Effector memory CD4-positive, alpha-beta T cell (primary cell): ENCODE data around the gene BBIP1.

Source experiments
- DNase-seq, 3 donors: peaks; one replicate each; pipeline ENCODE4 v3.0.0-alpha.2; 2020
- H3K27ac ChIP-seq: 2 replicates; pipeline ENCODE4 v1.7.0; 2013; ENCODE audit warnings: mild to moderate bottlenecking, low read length, moderate library complexity; ENCODE audit not compliant: insufficient read depth, poor library complexity, severe bottlenecking
- H3K27me3 ChIP-seq: replicated peaks from 2 replicates; pipeline ENCODE4 v1.7.0; 2013; ENCODE audit warnings: mild to moderate bottlenecking, low read length; ENCODE audit not compliant: insufficient read depth, control insufficient read depth, poor library complexity, severe bottlenecking
- H3K36me3 ChIP-seq: 2 replicates; pipeline ENCODE4 v1.7.0; 2013; ENCODE audit warnings: mild to moderate bottlenecking, low read length, moderate library complexity; ENCODE audit not compliant: control insufficient read depth, insufficient read depth
- H3K4me1 ChIP-seq: 2 replicates; pipeline ENCODE4 v1.7.0; 2013; ENCODE audit warnings: low read length, mild to moderate bottlenecking; ENCODE audit not compliant: control insufficient read depth, insufficient read depth, poor library complexity, severe bottlenecking
- H3K4me3 ChIP-seq: 2 replicates; pipeline ENCODE4 v1.7.0; 2013; ENCODE audit warnings: low read length, low read depth, mild to moderate bottlenecking; ENCODE audit not compliant: insufficient read depth, poor library complexity, severe bottlenecking
- H3K9me3 ChIP-seq: 2 replicates; pipeline ENCODE4 v1.7.0; 2013; ENCODE audit warnings: mild to moderate bottlenecking, low read length, moderate library complexity; ENCODE audit not compliant: control insufficient read depth
- total RNA-seq, 3 donors: gene quantifications; one replicate each; lab custom pipeline; 2026; lab: John Stamatoyannopoulos, UW

Gene BBIP1, protein sequence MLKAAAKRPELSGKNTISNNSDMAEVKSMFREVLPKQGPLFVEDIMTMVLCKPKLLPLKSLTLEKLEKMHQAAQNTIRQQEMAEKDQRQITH
- 15.0 to 27.3 (median 27.2) reads per million in 3 donors for total RNA-seq

GRCh38 chr10:110918643-110919348 lies at the start of gene BBIP1:
Gene BBIP1, minus strand, starts transcription at chr10:110919180. Its CDS starts 1,023 bp downstream, at chr10:110918157.
- no peak for DNase-seq
- peak within 1 kb of the TSS; percentile 100 for H3K27ac ChIP-seq
- H3K36me3 ChIP-seq: no peaks in the 10 kb centered on the region
- H3K9me3 ChIP-seq: no peaks in the 10 kb centered on the region
- H3K27me3 ChIP-seq: no peaks in the 10 kb centered on the region
- H3K4me1 ChIP-seq: no peaks in the 10 kb centered on the region
- peak within 1 kb of the TSS; percentile 96 for H3K4me3 ChIP-seq

- Histone ChIP-seq H3K27ac (no peak overlapping the region), H3K36me3 (peaks cover 7% of the 10 kb centered on the region), H3K27me3 (no peaks in the 10 kb centered on the region), H3K9me3 (no peaks in the 10 kb centered on the region), H3K4me3 (no peak overlapping the region), H3K4me1 (no peaks in the 10 kb centered on the region)
- DNase-seq: no peak
These were observed 48.7 kb upstream of the BBIP1 start for GRCh38 chr10:110967645-110968044.

DNA sequence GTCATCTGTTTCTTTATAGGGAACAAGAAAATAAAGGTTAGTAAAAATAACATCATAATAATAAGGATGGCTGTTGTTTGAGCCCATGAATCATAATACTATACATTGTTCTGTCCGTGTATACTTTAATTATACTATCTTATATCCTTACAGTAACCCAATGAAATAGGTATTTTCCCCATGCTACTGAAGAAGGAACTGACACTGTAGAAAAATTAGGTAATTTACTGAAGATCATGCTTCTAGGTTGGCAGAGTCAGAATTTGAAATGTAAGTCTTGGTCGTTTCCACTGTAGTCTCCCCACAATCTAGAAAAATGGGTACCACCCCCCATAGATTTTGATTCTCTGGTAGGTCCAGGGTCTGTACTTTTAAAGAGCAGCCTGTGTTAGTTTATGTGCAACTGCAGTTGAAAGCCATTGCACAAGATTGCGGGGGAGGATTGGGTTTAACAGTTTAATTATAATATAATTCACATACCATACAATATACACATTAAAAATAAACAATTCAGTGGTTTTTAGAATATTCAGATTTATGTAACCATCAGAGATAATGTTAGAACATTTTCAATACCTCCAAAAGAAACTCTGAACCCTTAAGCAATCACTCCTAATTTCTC lies 48.1 kb upstream of the BBIP1 start:
- Histone ChIP-seq H3K27ac (no peak overlapping the region), H3K36me3 (peaks cover 7% of the 10 kb centered on the region), H3K4me1 (no peaks in the 10 kb centered on the region), H3K4me3 (no peak overlapping the region), H3K9me3 (no peaks in the 10 kb centered on the region), H3K27me3 (no peaks in the 10 kb centered on the region)
- no peak for DNase-seq

DNA sequence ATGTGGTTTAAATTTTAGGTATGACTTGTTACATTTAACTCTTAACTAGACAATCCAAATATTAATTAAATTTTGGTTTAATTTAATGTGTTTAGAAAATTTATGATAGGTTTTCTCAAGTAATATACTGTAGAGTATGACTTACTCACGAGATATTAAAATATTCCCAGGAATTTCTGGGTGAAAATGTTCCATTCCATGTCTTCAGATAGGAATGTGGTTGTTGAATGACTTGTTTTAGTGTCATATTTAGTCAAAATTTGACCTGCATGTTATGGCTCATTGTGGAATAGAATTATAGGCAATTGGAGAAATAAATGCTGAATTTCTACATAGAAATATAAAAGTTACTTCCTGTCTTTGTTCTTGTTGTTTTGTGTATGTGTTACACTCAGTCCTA lies 47.2 kb upstream of the BBIP1 start:
- DNase-seq: no peak
- Histone ChIP-seq H3K27me3 (no peaks in the 10 kb centered on the region), H3K36me3 (peaks cover 7% of the 10 kb centered on the region), H3K9me3 (no peaks in the 10 kb centered on the region), H3K27ac (no peak overlapping the region), H3K4me3 (no peak overlapping the region), H3K4me1 (no peaks in the 10 kb centered on the region)

DNA sequence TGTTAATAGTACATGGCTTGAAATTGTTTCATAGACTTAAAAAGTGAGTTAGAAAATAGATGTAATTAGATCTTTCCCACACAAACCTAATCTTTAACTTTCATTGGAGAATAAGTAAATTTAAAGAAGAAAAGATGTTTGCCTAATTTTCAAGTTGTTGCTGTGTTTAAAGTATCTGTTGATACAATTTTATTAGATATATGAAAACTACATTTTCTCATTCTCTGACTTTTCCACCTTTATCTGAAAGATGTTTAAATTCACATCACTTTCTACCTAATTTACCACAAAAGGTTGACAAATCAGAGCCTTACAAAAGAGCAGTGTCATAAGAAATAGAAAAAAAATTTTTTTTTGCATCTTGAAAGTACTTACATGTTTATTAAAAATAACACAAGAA lies 46.2 kb upstream of the BBIP1 start:
- DNase-seq: no peak
- Histone ChIP-seq H3K27me3 (no peaks in the 10 kb centered on the region), H3K9me3 (no peaks in the 10 kb centered on the region), H3K4me1 (no peaks in the 10 kb centered on the region), H3K36me3 (peaks cover 7% of the 10 kb centered on the region), H3K27ac (no peak overlapping the region), H3K4me3 (no peak overlapping the region)

DNA sequence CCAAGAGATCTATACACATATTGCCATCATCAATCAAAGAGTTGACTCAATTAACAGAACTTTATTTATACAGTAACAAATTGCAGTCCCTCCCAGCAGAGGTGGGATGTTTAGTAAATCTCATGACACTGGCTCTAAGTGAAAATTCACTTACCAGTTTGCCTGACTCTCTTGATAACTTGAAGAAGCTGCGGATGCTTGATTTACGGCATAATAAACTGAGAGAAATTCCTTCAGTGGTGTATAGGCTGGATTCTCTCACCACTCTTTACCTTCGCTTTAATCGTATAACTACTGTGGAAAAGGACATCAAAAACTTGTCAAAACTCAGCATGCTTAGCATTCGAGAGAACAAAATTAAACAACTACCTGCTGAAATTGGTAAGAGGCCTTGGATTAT lies 45.7 kb upstream of the BBIP1 start:
- no peak overlapping the region for H3K27ac ChIP-seq
- peaks cover 7% of the 10 kb centered on the region for H3K36me3 ChIP-seq
- H3K27me3 ChIP-seq: no peaks in the 10 kb centered on the region
- H3K9me3 ChIP-seq: no peaks in the 10 kb centered on the region
- DNase-seq: no peak
- no peak overlapping the region for H3K4me3 ChIP-seq
- no peaks in the 10 kb centered on the region for H3K4me1 ChIP-seq

GRCh38 chr10:110963162-110963561 lies 44.2 kb upstream of the BBIP1 start:
- no peaks in the 10 kb centered on the region for H3K4me1 ChIP-seq
- DNase-seq: no peak
- H3K4me3 ChIP-seq: no peak overlapping the region
- H3K36me3 ChIP-seq: peaks cover 7% of the 10 kb centered on the region
- H3K27me3 ChIP-seq: no peaks in the 10 kb centered on the region
- no peaks in the 10 kb centered on the region for H3K9me3 ChIP-seq
- H3K27ac ChIP-seq: no peak overlapping the region

DNA sequence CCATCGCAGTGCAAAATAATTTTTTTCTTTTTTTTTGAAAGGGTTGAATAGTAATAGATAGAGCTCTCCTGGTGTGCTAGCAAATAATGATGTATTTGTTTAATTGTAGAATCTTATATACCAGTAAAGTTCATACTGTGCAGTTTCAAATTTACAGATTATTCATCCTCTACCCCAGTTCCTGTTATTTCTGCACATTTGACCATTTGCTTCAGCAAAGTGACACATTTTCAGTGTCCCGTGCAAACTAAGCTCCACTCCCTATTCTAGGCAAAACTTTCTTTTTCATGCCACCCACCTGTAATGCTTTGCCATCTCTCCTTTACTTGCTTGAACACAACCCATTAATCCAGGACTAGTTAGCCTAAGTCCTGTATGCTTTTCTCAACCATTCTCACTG lies 43.5 kb upstream of the BBIP1 start:
- Histone ChIP-seq H3K36me3 (no peaks in the 10 kb centered on the region), H3K4me3 (no peak overlapping the region), H3K4me1 (no peaks in the 10 kb centered on the region), H3K9me3 (no peaks in the 10 kb centered on the region), H3K27me3 (no peaks in the 10 kb centered on the region), H3K27ac (no peak overlapping the region)
- DNase-seq: no peak

DNA sequence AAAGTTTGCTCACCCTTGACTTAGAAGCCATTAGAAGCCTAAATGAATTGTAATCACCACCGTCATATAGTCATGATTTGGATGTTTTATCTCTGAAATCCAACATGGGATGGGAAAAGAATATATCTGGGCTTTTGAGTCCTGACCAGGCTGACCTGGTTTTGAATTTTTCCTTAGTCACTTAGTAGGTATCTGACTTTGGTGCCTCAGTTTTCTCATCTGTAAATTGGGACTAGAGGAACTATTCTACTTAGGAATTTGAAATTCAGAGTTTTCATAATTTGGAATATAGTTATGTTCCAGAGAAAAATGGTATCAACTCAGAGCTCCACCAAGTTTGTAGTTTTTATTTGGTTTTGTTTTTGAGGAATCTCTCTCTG lies 41.3 kb upstream of the BBIP1 start:
- Histone ChIP-seq H3K4me1 (no peaks in the 10 kb centered on the region), H3K9me3 (no peaks in the 10 kb centered on the region), H3K36me3 (no peaks in the 10 kb centered on the region), H3K27ac (no peak overlapping the region), H3K27me3 (no peaks in the 10 kb centered on the region), H3K4me3 (no peak overlapping the region)
- DNase-seq: no peak
